HCT116 (cell line): ENCODE measurements around the gene BEND5. TPM values are rescaled to one million over a fixed set of nuclear protein-coding genes. Genes with fewer than 3 reads are reported as not detected.

ENCODE experiments used
- ATAC-seq: fragments of 200-7000 bp; cut with Tn5 transposase; 2 replicates; pipeline ENCODE4 v1.9.1; 2020; ENCODE audit warnings: mild to moderate bottlenecking, moderate library complexity
- BruUV-seq: library from RNA; stranded (reverse); fragments of 400-500 nt; replicated peaks from 2 replicates; lab custom pipeline; 2021; lab: Mats Ljungman, UMichigan
- CTCF ChIA-PET: fragments of 300-600 bp; sonication (Branson Sonifier 250); formaldehyde crosslinking; loops from one replicate; lab custom pipeline; 2021; ENCODE audit warnings: antibody characterized with exemption; lab: Charles Lee
- POLR2A ChIA-PET: fragments of 300-600, 350-600 bp; sonication (Branson Sonifier 250); formaldehyde crosslinking; loops from one replicate; lab custom pipeline; 2021; ENCODE audit warnings: antibody characterized with exemption; lab: Charles Lee
- RAD21 ChIA-PET, 2 experiments: fragments of 300-600 bp; sonication (Branson Sonifier 250); formaldehyde crosslinking; loops; one replicate each; lab custom pipeline; 2023; ENCODE audit warnings: low total read pairs in 2 of 2; ENCODE audit not compliant: uncharacterized antibody in 2 of 2, unreplicated experiment in 2 of 2, low non-redundant PET in 1 of 2; lab: Charles Lee
- DNase-seq: peaks from one replicate; pipeline ENCODE4 v3.0.0-alpha.2; 2010; ENCODE audit warnings: low read depth, low spot score
- H2AFZ ChIP-seq: fragments of 200-600 bp; shearing (Covaris generic), sonication (generic); 2 replicates; pipeline ENCODE4 v1.6.1; 2017; ENCODE audit warnings: low read depth, mixed run types, mixed read lengths, antibody characterized with exemption, low read length; ENCODE audit not compliant: poor library complexity, severe bottlenecking
- H3K27ac ChIP-seq: 2 replicates; pipeline ENCODE4 v1.5.1; 2012; ENCODE audit warnings: low read depth, low read length
- H3K27me3 ChIP-seq: fragments of 200-600 bp; sonication (generic); 2 replicates; pipeline ENCODE4 v1.6.1; 2016; ENCODE audit warnings: mixed run types, low read length, mixed read lengths; ENCODE audit not compliant: insufficient read depth
- H3K36me3 ChIP-seq, 2 experiments: fragments of 200-500 bp in 1 of 2; fragments of 200-600 bp in 1 of 2; sonication (Bioruptor generic) in 1 of 2; sonication (generic) in 1 of 2; 2 replicates each; pipeline versions ENCODE4 v1.5.1 to v1.6.1; 2014 to 2016; ENCODE audit warnings: low read length in 2 of 2, inconsistent platforms in 1 of 2, mixed read lengths in 1 of 2, mixed run types in 1 of 2; ENCODE audit not compliant: insufficient read depth in 2 of 2, control insufficient read depth in 1 of 2
- H3K4me1 ChIP-seq, 2 experiments: fragments of 200-600 bp in 1 of 2; sonication (generic) in 1 of 2; 2 replicates each; pipeline versions ENCODE4 v1.5.1 to v1.6.1; 2012 to 2017; ENCODE audit warnings: low read length in 2 of 2, inconsistent platforms in 1 of 2, mild to moderate bottlenecking in 1 of 2, mixed read lengths in 1 of 2, mixed run types in 1 of 2, moderate library complexity in 1 of 2; ENCODE audit not compliant: insufficient read depth in 2 of 2, control insufficient read depth in 1 of 2
- H3K4me2 ChIP-seq: fragments of 200-600 bp; sonication (generic); 2 replicates; pipeline ENCODE4 v1.6.1; 2017; ENCODE audit warnings: mixed run types, low read length, mixed read lengths
- H3K4me3 ChIP-seq, 2 experiments: fragments of 200-600 bp in 1 of 2; sonication (generic) in 1 of 2; replicated peaks in 1 of 2; 2 replicates each; pipeline ENCODE4 v1.5.1; 2011 to 2016; ENCODE audit warnings: low read length in 2 of 2, control low read depth in 1 of 2, low read depth in 1 of 2, mild to moderate bottlenecking in 1 of 2, mixed read lengths in 1 of 2, mixed run types in 1 of 2
- H3K79me2 ChIP-seq: fragments of 200-600 bp; sonication (generic); 2 replicates; pipeline ENCODE4 v1.6.1; 2017; ENCODE audit warnings: mild to moderate bottlenecking, mixed run types, low read length, moderate library complexity, mixed read lengths; ENCODE audit not compliant: insufficient read depth
- H3K9ac ChIP-seq: fragments of 200-600 bp; sonication (generic); 2 replicates; pipeline ENCODE4 v1.6.1; 2016; ENCODE audit warnings: low read length, mixed read lengths
- H3K9me2 ChIP-seq: fragments of 200-600 bp; sonication (generic), shearing (Covaris generic); 2 replicates; pipeline ENCODE4 v1.6.1; 2017; ENCODE audit warnings: mixed run types, mild to moderate bottlenecking, moderate library complexity; ENCODE audit not compliant: insufficient read depth
- H3K9me3 ChIP-seq, 2 experiments: fragments of 200-500 bp in 1 of 2; fragments of 200-600 bp in 1 of 2; sonication (Bioruptor generic) in 1 of 2; sonication (generic) in 1 of 2; 2 replicates each; pipeline ENCODE4 v1.6.1; 2014 to 2017; ENCODE audit warnings: low read length in 2 of 2, mixed read lengths in 2 of 2, inconsistent platforms in 1 of 2, low read depth in 1 of 2, mild to moderate bottlenecking in 1 of 2, mixed run types in 1 of 2, moderate library complexity in 1 of 2; ENCODE audit not compliant: control insufficient read depth in 1 of 2, insufficient read depth in 1 of 2
- H4K20me1 ChIP-seq: fragments of 200-600 bp; sonication (generic), shearing (Covaris generic); 2 replicates; pipeline ENCODE4 v1.6.1; 2017; ENCODE audit warnings: mixed run types, mild to moderate bottlenecking, moderate library complexity; ENCODE audit not compliant: insufficient read depth
- CBX3 ChIP-seq: IDR thresholded peaks from 2 replicates; pipeline ENCODE4 v1.6.1; 2012; ENCODE audit warnings: low read depth
- EGR1 ChIP-seq: IDR thresholded peaks from 2 replicates; pipeline ENCODE4 v1.6.1; 2012; ENCODE audit warnings: low read depth
- ELF1 ChIP-seq: IDR thresholded peaks from 2 replicates; pipeline ENCODE4 v1.6.1; 2012; ENCODE audit warnings: low read depth, borderline replicate concordance
- EZH2 ChIP-seq: fragments of 200-600 bp; sonication (generic); IDR thresholded peaks from 2 replicates; pipeline ENCODE4 v1.6.1; 2017; ENCODE audit warnings: antibody characterized with exemption, mixed run types
- EZH2phosphoT487 ChIP-seq: fragments of 200-600 bp; IDR thresholded peaks from 2 replicates; pipeline ENCODE4 v1.6.1; 2018; ENCODE audit warnings: antibody characterized with exemption, borderline replicate concordance
- FOSL1 ChIP-seq: IDR thresholded peaks from 2 replicates; pipeline ENCODE4 v1.6.1; 2012; ENCODE audit warnings: low read depth
- JUND ChIP-seq: IDR thresholded peaks from 2 replicates; pipeline ENCODE4 v1.6.1; 2012
- POLR2A ChIP-seq: IDR thresholded peaks from 2 replicates; pipeline ENCODE4 v1.7.0; 2011; ENCODE audit warnings: borderline replicate concordance; ENCODE audit not compliant: insufficient read depth, insufficient read length; ENCODE audit errors: extremely low read depth
- RAD21 ChIP-seq: IDR thresholded peaks from 2 replicates; pipeline ENCODE4 v1.6.1; 2012; ENCODE audit warnings: low read depth, mild to moderate bottlenecking
- SP1 ChIP-seq: IDR thresholded peaks from 2 replicates; pipeline ENCODE4 v1.6.1; 2012; ENCODE audit warnings: low read depth
- YY1 ChIP-seq: IDR thresholded peaks from 2 replicates; pipeline ENCODE4 v1.6.1; 2011; ENCODE audit warnings: low read length, low read depth, moderate library complexity, mild to moderate bottlenecking; ENCODE audit not compliant: insufficient replicate concordance; ENCODE audit errors: extremely low read depth
- ZFX ChIP-seq: fragments of 450-650 bp; IDR thresholded peaks from 2 replicates; pipeline ENCODE4 v1.6.1; 2017
- ZNF274 ChIP-seq: fragments of 200-500 bp; sonication (Bioruptor generic); IDR thresholded peaks from 2 replicates; pipeline ENCODE4 v1.6.1; 2014; ENCODE audit warnings: mild to moderate bottlenecking, low read depth, low read length, inconsistent platforms
- intact Hi-C: fragments of 100-400 bp; cut with micrococcal nuclease; formaldehyde crosslinking; loops from 2 replicates; pipeline ENCODE4 v1.10.0; 2022
- total RNA-seq: library from RNA; stranded (reverse); gene quantifications from one replicate; pipeline ENCODE4 v1.2.1, GENCODE V29; 2021; ENCODE audit not compliant: unreplicated experiment
- TF ChIP-seq, protein P1 (sequence below): IDR thresholded peaks from 2 replicates; pipeline ENCODE4 v1.6.1; 2012
- TF ChIP-seq, protein P2 (sequence below), 3 experiments: fragments of 200-600 bp in 1 of 3; sonication (generic) in 1 of 3; IDR thresholded peaks in 2 of 3; conservative IDR thresholded peaks in 1 of 3; 2 replicates each; pipeline ENCODE4 v1.5.1; 2012 to 2017; ENCODE audit warnings: low read depth in 2 of 3, low read length in 2 of 3, antibody characterized with exemption in 1 of 3, borderline replicate concordance in 1 of 3, control low read depth in 1 of 3, mild to moderate bottlenecking in 1 of 3, mixed read lengths in 1 of 3, mixed run types in 1 of 3, moderate library complexity in 1 of 3; ENCODE audit not compliant: insufficient read depth in 1 of 3
- TF ChIP-seq, protein P3 (sequence below): IDR thresholded peaks from 2 replicates; pipeline ENCODE4 v1.6.1; 2011; ENCODE audit warnings: mild to moderate bottlenecking, low read length, moderate library complexity; ENCODE audit not compliant: insufficient replicate concordance; ENCODE audit errors: extremely low read depth
- TF ChIP-seq, protein P4 (sequence below): IDR thresholded peaks from 2 replicates; pipeline ENCODE4 v1.6.1; 2012; ENCODE audit warnings: low read depth

Gene BEND5
- total RNA-seq, 1 experiment from 2014 or later = not detected

DNA sequence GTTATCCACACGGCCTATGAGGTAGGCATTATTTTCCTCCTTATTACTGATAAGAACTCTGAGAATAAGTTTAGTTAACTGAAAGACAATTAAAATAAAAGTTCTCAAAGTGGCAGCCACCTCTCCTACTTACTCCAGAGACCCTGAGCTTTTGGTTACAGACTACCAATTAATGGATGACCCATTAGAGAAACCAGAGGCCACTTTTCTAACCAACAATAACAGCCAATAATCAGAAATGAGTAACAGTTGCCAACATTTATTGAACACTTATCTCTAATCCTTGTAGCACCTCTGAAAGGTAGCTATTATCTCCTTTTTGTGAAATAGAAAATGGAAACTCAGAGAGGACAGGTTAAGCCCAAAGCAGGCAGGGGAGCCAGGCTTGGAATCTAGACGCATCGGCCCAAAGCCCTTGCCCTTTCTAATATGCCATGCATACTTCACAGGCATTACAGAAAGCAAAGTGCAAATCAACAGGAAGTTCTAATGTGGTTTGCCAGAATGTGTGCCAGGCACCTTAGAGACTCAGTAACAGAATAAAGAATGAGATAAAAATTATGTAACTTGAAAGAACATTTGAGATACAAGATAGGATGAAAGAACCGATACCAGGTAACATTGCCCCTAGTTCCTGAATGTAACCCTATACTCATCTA lies 50.0 kb downstream of the BEND5 start (continued):
- no peak for TF ChIP-seq RAD21
- no peak for TF ChIP-seq EZH2
- no peak for TF ChIP-seq ELF1
- no peak for TF ChIP-seq SP1
- TF ChIP-seq YY1 = no peak
- TF ChIP-seq, protein P1, sequence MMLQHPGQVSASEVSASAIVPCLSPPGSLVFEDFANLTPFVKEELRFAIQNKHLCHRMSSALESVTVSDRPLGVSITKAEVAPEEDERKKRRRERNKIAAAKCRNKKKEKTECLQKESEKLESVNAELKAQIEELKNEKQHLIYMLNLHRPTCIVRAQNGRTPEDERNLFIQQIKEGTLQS = no peak

DNA sequence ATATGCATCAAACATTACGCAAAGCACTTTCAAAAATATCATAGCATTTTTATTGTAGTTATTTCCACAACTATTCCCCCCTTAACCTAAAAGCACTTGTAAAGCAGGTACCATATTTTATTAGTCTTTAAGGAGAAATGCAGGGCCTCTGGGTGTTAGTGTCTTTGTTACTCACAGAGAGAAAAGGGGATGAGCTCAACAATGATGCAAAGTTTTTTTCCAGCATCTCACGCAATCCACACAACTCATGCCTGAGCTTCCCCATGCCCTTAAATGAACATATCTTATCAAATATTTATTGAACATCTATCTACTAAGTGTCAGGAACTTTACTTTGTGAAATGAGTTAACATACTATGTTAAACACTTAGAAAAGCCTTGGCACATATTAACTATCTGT lies 50.6 kb downstream of the BEND5 start:
- H2AFZ ChIP-seq = no peak overlapping the region
- ATAC-seq = no peak
- H3K27ac ChIP-seq = no peak overlapping the region
- no peak overlapping the region for H3K4me2 ChIP-seq
- H3K9me3 ChIP-seq = no peaks in the 10 kb centered on the region
- H3K4me1 ChIP-seq = no peaks in the 10 kb centered on the region
- peaks cover 48% of the 10 kb centered on the region; the same call in 1 of the 2 replicates for H3K27me3 ChIP-seq
- H3K9ac ChIP-seq = no peak overlapping the region
- no peak for DNase-seq
- POLR2A ChIA-PET = no interaction called here
- CTCF ChIA-PET = no interaction called here
- H3K79me2 ChIP-seq = no peaks in the 10 kb centered on the region
- RAD21 ChIA-PET = no interaction called here
- no peaks in the 10 kb centered on the region for H4K20me1 ChIP-seq
- H3K4me3 ChIP-seq = no peak overlapping the region
- no peaks in the 10 kb centered on the region for H3K9me2 ChIP-seq
- H3K36me3 ChIP-seq = no peaks in the 10 kb centered on the region
- no TSS peak for BruUV-seq
- intact Hi-C loops = no loop called here
- TF ChIP-seq YY1 = no peak
- TF ChIP-seq CBX3 = no peak
- no peak for TF ChIP-seq FOSL1
- no peak for TF ChIP-seq ELF1
- TF ChIP-seq, protein P2, sequence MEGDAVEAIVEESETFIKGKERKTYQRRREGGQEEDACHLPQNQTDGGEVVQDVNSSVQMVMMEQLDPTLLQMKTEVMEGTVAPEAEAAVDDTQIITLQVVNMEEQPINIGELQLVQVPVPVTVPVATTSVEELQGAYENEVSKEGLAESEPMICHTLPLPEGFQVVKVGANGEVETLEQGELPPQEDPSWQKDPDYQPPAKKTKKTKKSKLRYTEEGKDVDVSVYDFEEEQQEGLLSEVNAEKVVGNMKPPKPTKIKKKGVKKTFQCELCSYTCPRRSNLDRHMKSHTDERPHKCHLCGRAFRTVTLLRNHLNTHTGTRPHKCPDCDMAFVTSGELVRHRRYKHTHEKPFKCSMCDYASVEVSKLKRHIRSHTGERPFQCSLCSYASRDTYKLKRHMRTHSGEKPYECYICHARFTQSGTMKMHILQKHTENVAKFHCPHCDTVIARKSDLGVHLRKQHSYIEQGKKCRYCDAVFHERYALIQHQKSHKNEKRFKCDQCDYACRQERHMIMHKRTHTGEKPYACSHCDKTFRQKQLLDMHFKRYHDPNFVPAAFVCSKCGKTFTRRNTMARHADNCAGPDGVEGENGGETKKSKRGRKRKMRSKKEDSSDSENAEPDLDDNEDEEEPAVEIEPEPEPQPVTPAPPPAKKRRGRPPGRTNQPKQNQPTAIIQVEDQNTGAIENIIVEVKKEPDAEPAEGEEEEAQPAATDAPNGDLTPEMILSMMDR (IDR thresholded peaks at IDR 0.05 in 2 of 3, conservative IDR thresholded peaks at IDR 0.05 in 1 of 3; ENCODE audit: borderline replicate concordance in 1 of 3, insufficient read depth in 1 of 3, low read depth in 2 of 3, low read length in 2 of 3) = no peak
- TF ChIP-seq ZNF274 = no peak
- TF ChIP-seq ZFX = no peak
- TF ChIP-seq EGR1 = no peak
- TF ChIP-seq RAD21 = no peak
- TF ChIP-seq, protein P1 = no peak
- TF ChIP-seq POLR2A = no peak
- TF ChIP-seq, protein P3, sequence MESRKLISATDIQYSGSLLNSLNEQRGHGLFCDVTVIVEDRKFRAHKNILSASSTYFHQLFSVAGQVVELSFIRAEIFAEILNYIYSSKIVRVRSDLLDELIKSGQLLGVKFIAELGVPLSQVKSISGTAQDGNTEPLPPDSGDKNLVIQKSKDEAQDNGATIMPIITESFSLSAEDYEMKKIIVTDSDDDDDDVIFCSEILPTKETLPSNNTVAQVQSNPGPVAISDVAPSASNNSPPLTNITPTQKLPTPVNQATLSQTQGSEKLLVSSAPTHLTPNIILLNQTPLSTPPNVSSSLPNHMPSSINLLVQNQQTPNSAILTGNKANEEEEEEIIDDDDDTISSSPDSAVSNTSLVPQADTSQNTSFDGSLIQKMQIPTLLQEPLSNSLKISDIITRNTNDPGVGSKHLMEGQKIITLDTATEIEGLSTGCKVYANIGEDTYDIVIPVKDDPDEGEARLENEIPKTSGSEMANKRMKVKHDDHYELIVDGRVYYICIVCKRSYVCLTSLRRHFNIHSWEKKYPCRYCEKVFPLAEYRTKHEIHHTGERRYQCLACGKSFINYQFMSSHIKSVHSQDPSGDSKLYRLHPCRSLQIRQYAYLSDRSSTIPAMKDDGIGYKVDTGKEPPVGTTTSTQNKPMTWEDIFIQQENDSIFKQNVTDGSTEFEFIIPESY = no peak
- TF ChIP-seq EZH2phosphoT487 = no peak
- TF ChIP-seq, protein P4, sequence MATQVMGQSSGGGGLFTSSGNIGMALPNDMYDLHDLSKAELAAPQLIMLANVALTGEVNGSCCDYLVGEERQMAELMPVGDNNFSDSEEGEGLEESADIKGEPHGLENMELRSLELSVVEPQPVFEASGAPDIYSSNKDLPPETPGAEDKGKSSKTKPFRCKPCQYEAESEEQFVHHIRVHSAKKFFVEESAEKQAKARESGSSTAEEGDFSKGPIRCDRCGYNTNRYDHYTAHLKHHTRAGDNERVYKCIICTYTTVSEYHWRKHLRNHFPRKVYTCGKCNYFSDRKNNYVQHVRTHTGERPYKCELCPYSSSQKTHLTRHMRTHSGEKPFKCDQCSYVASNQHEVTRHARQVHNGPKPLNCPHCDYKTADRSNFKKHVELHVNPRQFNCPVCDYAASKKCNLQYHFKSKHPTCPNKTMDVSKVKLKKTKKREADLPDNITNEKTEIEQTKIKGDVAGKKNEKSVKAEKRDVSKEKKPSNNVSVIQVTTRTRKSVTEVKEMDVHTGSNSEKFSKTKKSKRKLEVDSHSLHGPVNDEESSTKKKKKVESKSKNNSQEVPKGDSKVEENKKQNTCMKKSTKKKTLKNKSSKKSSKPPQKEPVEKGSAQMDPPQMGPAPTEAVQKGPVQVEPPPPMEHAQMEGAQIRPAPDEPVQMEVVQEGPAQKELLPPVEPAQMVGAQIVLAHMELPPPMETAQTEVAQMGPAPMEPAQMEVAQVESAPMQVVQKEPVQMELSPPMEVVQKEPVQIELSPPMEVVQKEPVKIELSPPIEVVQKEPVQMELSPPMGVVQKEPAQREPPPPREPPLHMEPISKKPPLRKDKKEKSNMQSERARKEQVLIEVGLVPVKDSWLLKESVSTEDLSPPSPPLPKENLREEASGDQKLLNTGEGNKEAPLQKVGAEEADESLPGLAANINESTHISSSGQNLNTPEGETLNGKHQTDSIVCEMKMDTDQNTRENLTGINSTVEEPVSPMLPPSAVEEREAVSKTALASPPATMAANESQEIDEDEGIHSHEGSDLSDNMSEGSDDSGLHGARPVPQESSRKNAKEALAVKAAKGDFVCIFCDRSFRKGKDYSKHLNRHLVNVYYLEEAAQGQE = no peak
- TF ChIP-seq JUND = no peak
